HG02623 (cell line): Measurements from ENCODE around the gene PIK3R1.

Experiments
- ATAC-seq: cut with Tn5 transposase; IDR thresholded peaks from one replicate; pipeline ENCODE4 v1.9.1; 2021; ENCODE audit warnings: moderate library complexity; ENCODE audit not compliant: unreplicated experiment

PIK3R1 gene

DNA sequence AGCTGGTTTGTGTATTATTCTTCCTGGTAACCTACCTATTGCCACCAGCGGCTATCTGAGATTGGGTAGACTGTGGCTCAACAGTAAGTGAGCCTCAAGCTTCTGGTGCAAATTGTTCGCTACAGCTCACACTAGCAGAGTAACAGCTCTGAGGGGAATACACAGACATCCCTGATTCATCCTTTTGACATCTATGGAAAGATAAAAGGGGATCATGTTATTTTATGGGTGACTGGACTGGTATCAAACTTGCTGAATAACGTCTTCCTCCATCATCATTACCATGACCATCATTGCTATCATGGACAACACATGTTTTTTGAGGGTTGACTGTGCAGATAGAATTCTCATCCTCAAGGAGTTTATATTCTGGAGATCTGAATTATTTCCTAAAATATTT, 129.6 kb downstream of the PIK3R1 start:
- ATAC-seq = no peak

- ATAC-seq = no peak
Observed at GRCh38 chr5:68345582-68345981, 130.0 kb downstream of the PIK3R1 start.

- ATAC-seq = no peak
Observed at GRCh38 chr5:68347536-68347935, 132.0 kb downstream of the PIK3R1 start.

GRCh38 chr5:68348447-68349222, 133.1 kb downstream of the PIK3R1 start:
- no peak for ATAC-seq

DNA sequence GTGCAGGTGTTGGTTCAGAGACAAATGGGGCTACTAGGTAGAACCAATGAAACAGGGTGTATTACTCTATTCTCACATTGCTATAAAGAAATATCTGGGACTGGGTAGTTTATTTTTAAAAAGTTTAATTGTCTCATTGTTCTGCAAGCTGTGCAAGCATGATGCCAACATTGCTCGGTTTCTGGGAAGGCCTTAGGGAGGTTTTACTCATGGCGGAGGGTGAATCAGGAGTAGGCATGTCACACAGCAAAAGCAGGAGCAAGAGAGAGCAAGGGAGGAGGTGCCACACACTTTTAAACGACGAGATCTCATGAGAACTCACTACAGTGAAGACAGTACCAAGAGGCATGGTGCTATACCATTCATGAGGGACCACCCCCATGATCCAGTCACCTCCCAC, 134.6 kb downstream of the PIK3R1 start:
- ATAC-seq = no peak
